Left lung (tissue), 10 donors: ENCODE results near the gene MAP1LC3B2. TPM values are rescaled to one million over a fixed set of nuclear protein-coding genes. Genes with fewer than 3 reads are reported as not detected.
"Not testable (repeated sequence)": the region's sequence is repeated elsewhere in the genome, so short reads cannot be mapped to it uniquely, and the experiment has no call there.

Experiments used
- ATAC-seq: fragments of 200-7000 bp; cut with Tn5 transposase; one replicate; pipeline ENCODE4 v1.9.1; 2020; ENCODE audit warnings: moderate library complexity
- DNase-seq, 4 donors: peaks; one replicate each; pipeline ENCODE4 v3.0.0-alpha.2; 2013 to 2020
- H3K27ac ChIP-seq, 2 donors: fragments of 200-600 bp; sonication (generic) in 1 of 2; one replicate each; pipeline versions ENCODE4 v1.5.0 to v1.8.0; 2020 to 2021
- H3K27me3 ChIP-seq, 2 donors: fragments of 200-600 bp; sonication (generic) in 1 of 2; one replicate each; pipeline versions ENCODE4 v1.5.0 to v1.8.0; 2020 to 2021
- H3K36me3 ChIP-seq, 2 donors: fragments of 200-600 bp; sonication (generic) in 1 of 2; one replicate each; pipeline versions ENCODE4 v1.5.0 to v1.8.0; 2020 to 2021
- H3K4me1 ChIP-seq, 2 donors: fragments of 200-600 bp; one replicate each; pipeline ENCODE4 v1.8.0; 2021
- H3K4me3 ChIP-seq, 2 donors: fragments of 200-600 bp; sonication (generic) in 1 of 2; one replicate each; pipeline versions ENCODE4 v1.5.0 to v1.8.0; 2020 to 2021; ENCODE audit warnings: mild to moderate bottlenecking in 1 of 2
- H3K9me3 ChIP-seq, 2 donors: fragments of 200-600 bp; sonication (generic) in 1 of 2; one replicate each; pipeline versions ENCODE4 v1.5.0 to v1.8.0; 2020 to 2021
- CTCF ChIP-seq, 2 donors: fragments of 200-600 bp; sonication (generic) in 1 of 2; IDR thresholded peaks; one replicate each; pipeline versions ENCODE4 v1.5.0 to v1.8.0; 2021; ENCODE audit warnings: antibody characterized with exemption in 2 of 2
- intact Hi-C, 2 donors: fragments of 100-400 bp; cut with DNase I; formaldehyde crosslinking; loops; one replicate each; pipeline versions ENCODE4 v1.11.2 to v1.14.2; 2022
- polyA plus RNA-seq, 6 donors: library from polyadenylated mRNA; unstranded; fragments of 120-200 nt; gene quantifications; one replicate each; pipeline ENCODE4 v1.2.1, GENCODE V29; 2013; ENCODE audit not compliant: insufficient read length in 6 of 6
- total RNA-seq, 2 donors: library from RNA; stranded (reverse); fragmentation: NEBNext Ultra II Directional; extraction: Animal tissue kit (Norgen Biotek cat#: 25700); gene quantifications; one replicate each; pipeline ENCODE4 v1.2.1, GENCODE V29; 2021
- donor health status: DM: no; HTN: yes; CAD: no.
- donor health status: DM: no; HTN: no; CAD: no.

The MAP1LC3B2 gene
- total and polyA plus RNA-seq, 8 donors: 1.5 to 10.5 (median 5.5) TPM; not detected in 1

GRCh38 chr12:116565963-116566362, 6.8 kb downstream of the MAP1LC3B2 start:
- H3K9me3 ChIP-seq: peaks cover 0 to 18% of the 10 kb centered on the region in 2 donors
- H3K4me1 ChIP-seq: peaks cover 0 to 2% of the 10 kb centered on the region in 2 donors
- no peak for TF ChIP-seq CTCF (IDR thresholded peaks at IDR 0.05)
- DNase-seq (no peak), ATAC-seq (no peak)
- intact Hi-C loops: no loop called here
- H3K36me3 ChIP-seq: no peaks in the 10 kb centered on the region
- no peak overlapping the region for H3K4me3 ChIP-seq
- no peak overlapping the region for H3K27ac ChIP-seq
- no peaks in the 10 kb centered on the region for H3K27me3 ChIP-seq

DNA sequence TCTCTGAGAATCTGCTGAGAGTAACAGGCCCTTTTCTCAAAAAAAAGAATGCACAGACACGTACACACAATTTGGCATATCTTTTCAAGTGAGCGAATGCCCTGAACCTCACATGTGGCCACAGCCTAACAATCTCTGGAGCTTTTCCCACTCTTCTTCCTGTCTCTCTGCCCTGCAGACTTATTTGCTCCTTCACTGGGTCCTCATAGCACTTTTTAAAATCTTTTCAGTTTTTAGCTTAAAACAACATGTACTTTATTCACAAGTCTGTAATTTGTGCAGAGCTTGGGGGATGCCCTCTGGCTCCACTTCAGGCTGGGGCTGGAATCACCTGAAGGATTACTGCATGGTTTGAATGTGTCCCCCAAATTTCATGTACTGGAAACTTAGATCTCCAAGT, 9.0 kb downstream of the MAP1LC3B2 start:
- Histone ChIP-seq H3K4me3 (no peak overlapping the region), H3K27me3 (no peaks in the 10 kb centered on the region), H3K36me3 (no peaks in the 10 kb centered on the region), H3K27ac (no peak overlapping the region), H3K9me3 (peaks cover 0 to 17% of the 10 kb centered on the region in 2 donors), H3K4me1 (no peaks in the 10 kb centered on the region)
- no peak for ATAC-seq
- TF ChIP-seq CTCF (IDR thresholded peaks at IDR 0.05): no peak
- no peak for DNase-seq
- intact Hi-C loops: no loop called here

DNA sequence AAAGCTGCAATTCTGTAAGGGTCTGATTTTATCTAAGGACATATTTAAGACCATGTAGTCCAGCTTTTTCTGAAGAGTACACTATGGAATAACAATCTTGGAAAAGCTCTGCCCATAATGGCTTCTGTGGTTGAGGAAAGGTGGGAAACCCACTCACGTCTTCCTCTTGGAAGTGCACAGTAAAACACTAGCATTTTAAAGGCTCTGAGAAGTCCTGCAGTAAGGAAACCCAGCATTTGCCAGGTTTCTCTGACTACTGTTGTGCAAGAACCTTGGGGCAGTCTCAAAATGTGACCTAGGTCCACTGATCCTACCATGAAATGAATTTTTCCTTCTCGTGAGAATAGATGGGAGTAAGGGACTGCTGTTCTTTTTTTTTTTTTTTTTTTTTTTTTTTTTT, 11.9 kb downstream of the MAP1LC3B2 start:
- Histone ChIP-seq H3K4me1 (no peaks in the 10 kb centered on the region), H3K27ac (no peak overlapping the region), H3K36me3 (no peaks in the 10 kb centered on the region), H3K4me3 (no peak overlapping the region), H3K27me3 (no peaks in the 10 kb centered on the region), H3K9me3 (no peaks in the 10 kb centered on the region)
- ATAC-seq (no peak), DNase-seq (no peak)
- intact Hi-C loops: no loop called here
- TF ChIP-seq CTCF (IDR thresholded peaks at IDR 0.05): no peak

- H3K9me3 ChIP-seq: no peaks in the 10 kb centered on the region
- ATAC-seq: no peak
- no peaks in the 10 kb centered on the region for H3K27me3 ChIP-seq
- no peak for DNase-seq
- intact Hi-C loops: no loop called here
- TF ChIP-seq CTCF (IDR thresholded peaks at IDR 0.05): no peak
- no peaks in the 10 kb centered on the region for H3K36me3 ChIP-seq
- H3K27ac ChIP-seq: no peak overlapping the region
- H3K4me3 ChIP-seq: no peak overlapping the region
- no peaks in the 10 kb centered on the region for H3K4me1 ChIP-seq
Measured at GRCh38 chr12:116573776-116574175, 14.6 kb downstream of the MAP1LC3B2 start.

GRCh38 chr12:116575754-116576153, 16.6 kb downstream of the MAP1LC3B2 start:
- intact Hi-C loops, H3K27me3 ChIP-seq, H3K9me3 ChIP-seq, ATAC-seq, DNase-seq, H3K4me3 ChIP-seq, H3K36me3 ChIP-seq, H3K27ac ChIP-seq, H3K4me1 ChIP-seq: not testable (repeated sequence)

GRCh38 chr12:116577154-116577561, 18.0 kb downstream of the MAP1LC3B2 start:
- Histone ChIP-seq H3K9me3 (no peaks in the 10 kb centered on the region), H3K36me3 (no peaks in the 10 kb centered on the region), H3K27ac (no peak overlapping the region), H3K4me3 (no peak overlapping the region), H3K4me1 (no peaks in the 10 kb centered on the region), H3K27me3 (no peaks in the 10 kb centered on the region)
- no peak for DNase-seq
- ATAC-seq: no peak
- intact Hi-C loops: no loop called here
- TF ChIP-seq CTCF (IDR thresholded peaks at IDR 0.05): no peak
